CD4-positive, alpha-beta T cell (primary cell): Measurements from ENCODE around the gene NKTR. TPM values are rescaled to one million over a fixed set of nuclear protein-coding genes. Genes with fewer than 3 reads are reported as not detected.

ENCODE experiments used
- ATAC-seq: fragments of 200-7000 bp; cut with Tn5 transposase; one replicate; pipeline ENCODE4 v1.10.0; 2022; ENCODE audit warnings: mild to moderate bottlenecking; ENCODE audit not compliant: poor library complexity
- CTCF ChIA-PET: fragments of 350-600 bp; sonication (Branson Sonifier 250); formaldehyde crosslinking; loops from one replicate; lab custom pipeline; 2021; ENCODE audit warnings: antibody characterized with exemption, inconsistent platforms; lab: Charles Lee
- POLR2A ChIA-PET: fragments of 350-600 bp; sonication (Branson Sonifier 250); formaldehyde crosslinking; loops from one replicate; lab custom pipeline; 2021; ENCODE audit warnings: antibody characterized with exemption, inconsistent platforms; lab: Charles Lee
- DNase-seq, 14 experiments: peaks; one replicate each; pipeline ENCODE4 v3.0.0-alpha.2; 2013 to 2020; ENCODE audit warnings: mixed read lengths in 2 of 14
- H3K27ac ChIP-seq, 2 donors: one replicate each; pipeline versions ENCODE4 v1.5.1 to v1.7.0; 2013; ENCODE audit warnings: low read length in 2 of 2, low read depth in 1 of 2, mild to moderate bottlenecking in 1 of 2
- H3K27me3 ChIP-seq, 2 experiments: 1 replicate in 1 of 2; 2 replicates in 1 of 2; pipeline versions ENCODE4 v1.6.1 to v1.7.0; 2013; ENCODE audit warnings: low read length in 2 of 2, control low read depth in 1 of 2, mild to moderate bottlenecking in 1 of 2, moderate library complexity in 1 of 2; ENCODE audit not compliant: insufficient read depth in 2 of 2, control insufficient read depth in 1 of 2
- H3K36me3 ChIP-seq: one replicate; pipeline ENCODE4 v1.6.1; 2013; ENCODE audit warnings: low read length, control low read depth; ENCODE audit not compliant: insufficient read depth
- H3K4me1 ChIP-seq: one replicate; pipeline ENCODE4 v1.6.1; 2013; ENCODE audit warnings: low read length, control low read depth; ENCODE audit not compliant: insufficient read depth
- H3K4me3 ChIP-seq: one replicate; pipeline ENCODE4 v1.5.1; 2013; ENCODE audit warnings: mild to moderate bottlenecking, low read length, moderate library complexity
- H3K9me3 ChIP-seq, 2 experiments: 1 replicate in 1 of 2; 2 replicates in 1 of 2; pipeline versions ENCODE4 v1.6.1 to v1.7.0; 2013; ENCODE audit warnings: low read length in 2 of 2, mild to moderate bottlenecking in 2 of 2, control low read depth in 1 of 2, moderate library complexity in 1 of 2; ENCODE audit not compliant: control insufficient read depth in 1 of 2, insufficient read depth in 1 of 2
- H3K27ac Mint-ChIP-seq: one replicate; pipeline ENCODE4 v1.8.0; 2020; ENCODE audit warnings: mixed read lengths
- H3K27me3 Mint-ChIP-seq: one replicate; pipeline ENCODE4 v1.8.0; 2021; ENCODE audit warnings: mixed read lengths
- H3K36me3 Mint-ChIP-seq: one replicate; pipeline ENCODE4 v1.8.0; 2021; ENCODE audit warnings: low read depth, mixed read lengths
- H3K4me1 Mint-ChIP-seq: one replicate; pipeline ENCODE4 v1.8.0; 2021; ENCODE audit warnings: low read depth, mixed read lengths
- H3K4me3 Mint-ChIP-seq: one replicate; pipeline ENCODE4 v1.8.0; 2020; ENCODE audit warnings: mild to moderate bottlenecking, mixed read lengths
- H3K9me3 Mint-ChIP-seq: one replicate; pipeline ENCODE4 v1.8.0; 2020; ENCODE audit warnings: mixed read lengths
- intact Hi-C, 2 experiments: fragments of 100-400 bp; cut with DNase I in 1 of 2; cut with micrococcal nuclease in 1 of 2; formaldehyde crosslinking; loops; one replicate each; pipeline versions ENCODE4 v1.15.1 to v1.9.0; 2023 to 2025; cut with DNase I, micrococcal nuclease
- total RNA-seq, 174 experiments: library from RNA in 2 of 174; stranded (reverse) in 2 of 174; gene quantifications; one replicate each; pipeline ENCODE4 v1.2.3 and lab custom pipeline; 2021 to 2026
- TF ChIP-seq, protein P1 (sequence below): fragments of 200-600 bp; IDR thresholded peaks from one replicate; pipeline ENCODE4 v1.8.0; 2022; ENCODE audit warnings: antibody characterized with exemption, mild to moderate bottlenecking

Gene NKTR
- total RNA-seq, 2 experiments from 2014 or later: 236 to 249 TPM

DNA sequence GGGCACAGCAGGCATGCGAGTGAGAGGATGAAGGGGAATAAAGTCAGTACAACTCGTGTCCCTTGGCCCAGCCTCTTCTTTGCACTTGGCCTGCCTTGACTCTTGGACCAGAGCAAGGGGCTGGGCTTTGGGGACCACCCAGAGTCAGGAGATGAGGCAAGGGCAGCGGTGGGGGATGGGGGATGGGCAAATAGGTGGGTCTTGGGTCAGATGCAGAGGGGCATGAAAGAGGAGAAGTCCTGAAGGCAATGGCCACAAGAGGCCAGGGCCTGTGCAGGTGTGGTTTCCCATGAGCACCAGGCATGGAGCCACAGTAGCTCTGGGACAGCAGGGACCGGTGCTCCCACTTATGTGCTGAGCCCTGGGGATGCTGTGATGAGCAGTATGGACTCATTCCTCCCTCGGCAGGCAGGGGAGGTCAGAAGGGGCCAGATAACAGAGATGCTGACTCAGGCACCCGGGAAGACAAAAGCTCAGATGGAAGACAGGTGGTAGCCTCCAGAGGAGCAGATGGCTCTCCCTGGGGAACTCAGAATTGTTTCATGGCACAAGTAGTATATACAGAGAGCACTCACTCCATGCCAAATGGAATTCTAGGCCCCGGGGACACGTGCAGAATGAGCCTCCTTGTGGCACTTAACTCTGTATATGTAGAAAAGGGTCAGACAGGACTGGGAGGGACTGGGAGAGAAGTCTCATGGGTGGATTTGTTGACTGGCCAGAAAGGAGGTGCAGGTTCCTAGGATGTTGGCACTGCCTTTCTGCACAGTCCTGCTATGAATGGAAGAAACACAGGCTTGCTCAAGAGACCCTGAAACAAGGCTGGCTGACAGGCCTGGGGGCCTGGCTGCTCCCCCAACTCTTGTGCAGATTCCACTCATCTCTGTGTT lies 67.3 kb downstream of the NKTR start:
- Histone ChIP-seq H3K27me3 (no peaks in the 10 kb centered on the region), H3K27ac (no peak overlapping the region), H3K4me3 (no peak overlapping the region), H3K36me3 (no peaks in the 10 kb centered on the region), H3K4me1 (no peaks in the 10 kb centered on the region), H3K9me3 (peaks cover 0 to 10% of the 10 kb centered on the region in 2 experiments)
- Mint-ChIP-seq H3K36me3 (no peaks in the 10 kb centered on the region), H3K27me3 (no peaks in the 10 kb centered on the region), H3K4me1 (no peaks in the 10 kb centered on the region), H3K27ac (no peak overlapping the region), H3K9me3 (peaks cover 3% of the 10 kb centered on the region), H3K4me3 (no peak overlapping the region)
- TF ChIP-seq, protein P1, sequence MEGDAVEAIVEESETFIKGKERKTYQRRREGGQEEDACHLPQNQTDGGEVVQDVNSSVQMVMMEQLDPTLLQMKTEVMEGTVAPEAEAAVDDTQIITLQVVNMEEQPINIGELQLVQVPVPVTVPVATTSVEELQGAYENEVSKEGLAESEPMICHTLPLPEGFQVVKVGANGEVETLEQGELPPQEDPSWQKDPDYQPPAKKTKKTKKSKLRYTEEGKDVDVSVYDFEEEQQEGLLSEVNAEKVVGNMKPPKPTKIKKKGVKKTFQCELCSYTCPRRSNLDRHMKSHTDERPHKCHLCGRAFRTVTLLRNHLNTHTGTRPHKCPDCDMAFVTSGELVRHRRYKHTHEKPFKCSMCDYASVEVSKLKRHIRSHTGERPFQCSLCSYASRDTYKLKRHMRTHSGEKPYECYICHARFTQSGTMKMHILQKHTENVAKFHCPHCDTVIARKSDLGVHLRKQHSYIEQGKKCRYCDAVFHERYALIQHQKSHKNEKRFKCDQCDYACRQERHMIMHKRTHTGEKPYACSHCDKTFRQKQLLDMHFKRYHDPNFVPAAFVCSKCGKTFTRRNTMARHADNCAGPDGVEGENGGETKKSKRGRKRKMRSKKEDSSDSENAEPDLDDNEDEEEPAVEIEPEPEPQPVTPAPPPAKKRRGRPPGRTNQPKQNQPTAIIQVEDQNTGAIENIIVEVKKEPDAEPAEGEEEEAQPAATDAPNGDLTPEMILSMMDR: no peak
- intact Hi-C loops: no loop called here
- DNase-seq (peak in 1 of 14 experiments; percentile 23), ATAC-seq (no peak)
- ChIA-PET CTCF (no interaction called here), POLR2A (no interaction called here)

DNA sequence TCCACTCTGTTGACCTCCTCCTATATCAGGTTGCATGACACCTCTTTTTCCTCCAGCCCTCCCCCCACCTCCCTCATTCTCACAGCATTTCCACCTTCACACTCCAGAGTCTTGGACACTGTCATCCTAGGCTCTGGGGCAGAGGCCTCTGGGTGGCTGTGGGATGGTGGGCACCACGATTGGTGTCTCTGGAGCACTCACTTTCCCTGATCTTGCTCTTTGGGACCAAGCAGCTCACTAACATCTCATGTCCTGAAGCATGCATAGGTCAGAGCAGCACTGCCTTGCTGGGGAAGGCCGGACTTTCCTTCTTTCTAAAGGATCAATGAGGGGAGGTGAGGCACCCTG lies 67.9 kb downstream of the NKTR start:
- Mint-ChIP-seq H3K4me3 (no peak overlapping the region), H3K27me3 (no peaks in the 10 kb centered on the region), H3K27ac (no peak overlapping the region), H3K4me1 (no peaks in the 10 kb centered on the region), H3K36me3 (no peaks in the 10 kb centered on the region), H3K9me3 (peaks cover 3% of the 10 kb centered on the region)
- H3K27me3 ChIP-seq: no peaks in the 10 kb centered on the region
- ChIA-PET CTCF (no interaction called here), POLR2A (no interaction called here)
- ATAC-seq (no peak), DNase-seq (no peak)
- peaks cover 0 to 15% of the 10 kb centered on the region in 2 experiments for H3K9me3 ChIP-seq
- H3K4me3 ChIP-seq: no peak overlapping the region
- H3K4me1 ChIP-seq: no peaks in the 10 kb centered on the region
- H3K36me3 ChIP-seq: no peaks in the 10 kb centered on the region
- no peak overlapping the region for H3K27ac ChIP-seq
- TF ChIP-seq, protein P1: no peak
- intact Hi-C loops: no loop called here

DNA sequence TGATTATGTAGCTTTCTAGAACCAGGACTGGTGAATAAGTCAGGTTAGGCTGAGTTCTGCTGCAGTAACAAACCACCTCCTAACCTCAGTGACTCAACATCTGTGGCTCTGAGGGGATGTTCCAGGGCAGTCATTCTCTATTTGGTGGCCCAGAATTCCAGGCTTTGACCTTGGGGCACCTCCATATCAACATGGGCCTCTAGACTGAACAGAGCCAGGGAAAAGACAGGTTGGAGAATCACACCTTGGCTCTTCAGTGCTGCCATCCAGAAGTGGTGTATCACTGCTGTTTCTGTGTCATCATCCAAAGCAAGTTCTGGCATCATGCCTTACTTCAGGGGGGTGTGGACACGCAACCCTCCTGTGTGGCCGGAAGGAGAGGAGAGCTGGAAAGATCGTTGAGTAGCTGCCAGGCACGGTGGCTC lies 68.3 kb downstream of the NKTR start:
- ChIA-PET POLR2A (no interaction called here), CTCF (no interaction called here)
- peaks cover 0 to 15% of the 10 kb centered on the region in 2 experiments for H3K9me3 ChIP-seq
- intact Hi-C loops: no loop called here
- TF ChIP-seq, protein P1: no peak
- Mint-ChIP-seq H3K27me3 (no peaks in the 10 kb centered on the region), H3K4me3 (no peak overlapping the region), H3K4me1 (no peaks in the 10 kb centered on the region), H3K9me3 (peaks cover 3% of the 10 kb centered on the region), H3K36me3 (no peaks in the 10 kb centered on the region), H3K27ac (no peak overlapping the region)
- no peak overlapping the region for H3K4me3 ChIP-seq
- no peaks in the 10 kb centered on the region for H3K27me3 ChIP-seq
- DNase-seq (no peak), ATAC-seq (no peak)
- no peak overlapping the region for H3K27ac ChIP-seq
- H3K36me3 ChIP-seq: no peaks in the 10 kb centered on the region
- H3K4me1 ChIP-seq: no peaks in the 10 kb centered on the region
